ENCODE measurements around the gene APLP2.
"Not testable (repeated sequence)": the region's sequence is repeated elsewhere in the genome, so short reads cannot be mapped to it uniquely, and the experiment has no call there.

Gene APLP2

DNA sequence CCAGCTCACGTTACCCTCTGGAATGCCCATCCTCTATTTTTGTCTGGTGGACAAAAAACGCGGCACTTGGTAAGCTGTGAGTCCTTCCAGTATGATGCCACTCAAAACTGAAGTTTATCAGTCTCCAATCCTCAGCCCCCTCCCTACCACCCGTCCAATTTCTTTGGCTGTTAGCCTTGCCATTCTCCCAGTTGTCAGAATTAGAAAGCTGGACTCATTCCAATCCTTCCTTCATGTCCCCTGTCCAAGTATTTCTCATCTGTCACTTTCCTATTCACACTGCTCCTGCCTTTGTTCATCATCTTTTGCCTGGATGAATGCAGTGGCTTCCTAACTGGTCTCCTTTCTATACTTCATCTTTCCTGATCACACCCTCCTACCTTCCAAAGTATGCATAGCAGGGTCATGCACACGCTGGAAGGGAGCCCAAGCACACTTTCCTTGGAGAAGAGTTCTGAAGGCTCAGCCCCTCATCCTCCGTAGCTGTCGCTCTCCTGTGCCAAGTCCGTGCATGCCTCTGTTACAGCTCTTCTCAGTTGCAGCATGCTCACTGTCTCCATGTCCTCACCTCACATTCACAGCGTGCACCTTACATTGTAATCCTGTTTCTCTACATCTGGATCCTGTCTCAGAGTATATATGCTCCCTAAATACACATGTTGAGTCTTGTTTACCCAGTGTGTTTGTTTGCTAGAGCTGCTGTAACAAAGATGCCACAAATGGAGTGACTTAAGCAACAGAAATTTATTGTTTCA, 19.4 kb downstream of the APLP2 start:
- H3K4me3 ChIP-seq (ENCODE audit: low read depth, low read length), result no peak overlapping the region

DNA sequence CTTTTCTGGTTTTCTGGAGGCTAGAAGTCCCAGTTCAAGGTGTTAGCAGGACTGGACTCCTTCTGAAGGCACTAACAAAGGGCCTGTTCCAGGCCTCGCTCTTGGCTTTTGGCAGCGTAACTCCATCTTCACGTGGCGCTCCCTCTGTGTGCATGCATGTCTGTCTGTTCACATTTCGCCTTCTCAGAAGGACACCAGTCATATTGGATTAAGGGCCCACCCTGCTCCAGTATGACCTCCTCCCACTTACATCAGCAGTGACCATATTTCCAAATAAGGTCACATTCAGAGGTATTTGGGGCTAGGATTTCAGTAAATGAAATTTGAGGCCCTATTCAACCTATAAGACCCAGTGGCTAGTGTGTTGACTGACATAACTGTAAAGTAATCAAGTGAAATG, 20.0 kb downstream of the APLP2 start:
- H3K4me3 ChIP-seq (ENCODE audit: low read depth, low read length), result no peak overlapping the region

- H3K4me3 ChIP-seq (ENCODE audit: low read depth, low read length), result not testable (repeated sequence)
Observed at GRCh38 chr11:130090517-130090916, 20.8 kb downstream of the APLP2 start.

- not testable (repeated sequence) for H3K4me3 ChIP-seq (ENCODE audit: low read depth, low read length)
Observed at GRCh38 chr11:130091169-130091568, 21.5 kb downstream of the APLP2 start.

DNA sequence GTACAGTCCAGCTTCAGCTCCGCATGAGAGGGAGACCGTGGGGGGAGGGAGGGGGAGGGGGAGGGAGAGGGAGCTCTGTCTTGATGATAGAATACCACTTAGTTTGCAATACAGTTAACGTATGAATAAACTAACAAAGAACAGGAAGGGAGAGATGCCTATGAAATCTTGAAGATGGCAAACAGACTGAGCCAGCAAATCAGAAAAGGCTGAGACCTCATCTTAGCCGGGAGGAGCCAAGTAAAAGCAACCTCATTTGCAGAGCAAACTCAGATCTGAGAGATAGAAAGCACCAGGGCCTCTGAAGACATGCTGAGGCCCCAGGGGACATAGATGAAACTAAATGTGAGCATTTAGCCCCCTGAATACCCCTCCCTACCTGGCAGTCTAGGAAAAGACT, 23.0 kb downstream of the APLP2 start:
- no peak overlapping the region for H3K4me3 ChIP-seq (ENCODE audit: low read depth, low read length)

GRCh38 chr11:130094614-130095013, 24.9 kb downstream of the APLP2 start:
- H3K4me3 ChIP-seq (ENCODE audit: low read depth, low read length), result no peak overlapping the region

- H3K4me3 ChIP-seq (ENCODE audit: low read depth, low read length), result no peak overlapping the region
Observed at GRCh38 chr11:130095326-130095725, 25.6 kb downstream of the APLP2 start.

- no peak overlapping the region for H3K4me3 ChIP-seq (ENCODE audit: low read depth, low read length)
Observed at GRCh38 chr11:130096042-130096441, 26.3 kb downstream of the APLP2 start.

- no peak overlapping the region for H3K4me3 ChIP-seq (ENCODE audit: low read depth, low read length)
Observed at GRCh38 chr11:130096823-130097222, 27.1 kb downstream of the APLP2 start.

GRCh38 chr11:130097285-130097684, 27.6 kb downstream of the APLP2 start:
- H3K4me3 ChIP-seq (ENCODE audit: low read depth, low read length), result no peak overlapping the region

- H3K4me3 ChIP-seq (ENCODE audit: low read depth, low read length), result no peak overlapping the region
Observed at GRCh38 chr11:130099356-130099755, 29.7 kb downstream of the APLP2 start.

GRCh38 chr11:130100381-130101095, 30.8 kb downstream of the APLP2 start:
- no peak overlapping the region for H3K4me3 ChIP-seq (ENCODE audit: low read depth, low read length)

DNA sequence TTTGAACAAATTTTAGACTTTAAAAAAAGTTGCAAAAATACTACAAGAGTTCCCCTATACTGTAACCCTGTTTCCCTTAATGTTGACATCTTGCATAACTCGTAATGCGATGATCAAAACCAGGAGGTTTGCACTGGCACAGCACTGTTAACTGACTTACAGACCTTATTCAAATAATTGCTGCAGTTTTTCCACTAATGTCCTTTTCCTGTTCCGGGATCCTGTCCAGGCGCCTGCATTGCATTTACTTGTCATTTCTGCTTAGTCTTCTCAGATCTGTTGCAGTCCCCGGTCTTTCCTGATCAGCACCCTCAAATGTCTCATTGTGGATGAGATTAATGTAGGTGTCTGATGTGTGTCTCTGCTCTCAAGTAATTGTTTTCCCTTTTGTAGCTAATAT, 32.0 kb downstream of the APLP2 start:
- no peak overlapping the region for H3K4me3 ChIP-seq (ENCODE audit: low read depth, low read length)

DNA sequence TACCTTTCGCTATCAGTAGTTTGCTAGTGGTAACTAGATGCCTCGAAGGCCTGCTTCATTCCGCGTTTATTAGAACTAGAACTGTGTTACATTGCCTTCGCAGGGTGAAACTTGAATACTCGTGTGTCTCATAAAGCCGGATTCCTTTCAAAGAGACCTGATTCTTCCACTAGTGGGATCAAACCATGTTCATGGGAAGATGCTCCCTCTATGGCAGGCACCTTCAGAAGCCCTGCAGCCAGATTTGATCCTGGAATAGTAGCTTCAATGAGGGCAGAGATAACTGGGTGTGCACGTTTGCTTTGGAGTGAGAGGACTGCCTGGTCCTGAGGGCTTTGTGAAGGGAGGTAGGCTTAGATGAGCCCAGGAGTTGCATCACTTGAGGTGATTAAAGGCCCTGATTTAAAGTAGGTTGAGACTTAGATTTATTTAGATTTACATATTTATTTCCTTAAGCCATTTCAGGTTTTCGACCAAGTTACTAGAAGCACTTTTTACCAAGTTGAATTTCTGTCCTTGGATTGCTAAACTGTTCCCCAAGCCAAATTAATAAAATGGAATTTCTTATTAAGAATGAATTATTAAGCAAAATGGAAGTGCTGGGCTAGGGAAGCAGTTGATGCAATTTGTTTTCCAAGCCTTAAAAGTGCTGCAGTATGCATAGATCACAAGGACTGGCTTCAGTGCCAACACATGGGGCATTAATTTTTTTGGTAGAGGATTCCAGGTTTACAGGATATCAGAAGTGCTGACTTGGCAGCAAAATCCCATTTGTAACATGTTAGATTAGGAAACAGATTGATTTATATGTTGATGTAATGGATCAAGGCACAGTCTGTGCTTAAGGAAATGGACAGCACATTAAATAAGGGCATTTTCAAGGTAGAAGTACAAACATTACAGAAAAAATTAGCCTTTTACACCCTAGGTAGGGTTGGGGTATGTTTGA, 32.9 kb downstream of the APLP2 start:
- no peak overlapping the region for H3K4me3 ChIP-seq (ENCODE audit: low read depth, low read length)

- H3K4me3 ChIP-seq (ENCODE audit: low read depth, low read length), result no peak overlapping the region
Observed at GRCh38 chr11:130103296-130103814, 33.7 kb downstream of the APLP2 start.

GRCh38 chr11:130106381-130106780, 36.7 kb downstream of the APLP2 start:
- no peak overlapping the region for H3K4me3 ChIP-seq (ENCODE audit: low read depth, low read length)

DNA sequence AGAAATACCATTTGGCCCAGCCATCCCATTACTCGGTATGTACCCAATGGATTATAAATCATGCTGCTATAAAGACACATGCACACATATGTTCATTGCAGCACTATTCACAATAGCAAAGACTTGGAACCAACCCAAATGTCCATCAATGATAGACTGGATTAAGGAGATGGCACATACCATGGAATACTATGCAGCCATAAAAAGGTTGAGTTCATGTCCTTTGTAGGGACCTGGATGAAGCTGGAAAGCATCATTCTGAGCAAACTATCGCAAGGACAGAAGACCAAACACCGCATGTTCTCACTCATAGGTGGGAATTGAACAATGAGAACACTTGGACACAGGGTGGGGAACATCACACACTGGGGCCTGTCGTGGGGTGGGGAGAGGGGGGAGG, 39.0 kb downstream of the APLP2 start:
- not testable (repeated sequence) for H3K4me3 ChIP-seq (ENCODE audit: low read depth, low read length)

DNA sequence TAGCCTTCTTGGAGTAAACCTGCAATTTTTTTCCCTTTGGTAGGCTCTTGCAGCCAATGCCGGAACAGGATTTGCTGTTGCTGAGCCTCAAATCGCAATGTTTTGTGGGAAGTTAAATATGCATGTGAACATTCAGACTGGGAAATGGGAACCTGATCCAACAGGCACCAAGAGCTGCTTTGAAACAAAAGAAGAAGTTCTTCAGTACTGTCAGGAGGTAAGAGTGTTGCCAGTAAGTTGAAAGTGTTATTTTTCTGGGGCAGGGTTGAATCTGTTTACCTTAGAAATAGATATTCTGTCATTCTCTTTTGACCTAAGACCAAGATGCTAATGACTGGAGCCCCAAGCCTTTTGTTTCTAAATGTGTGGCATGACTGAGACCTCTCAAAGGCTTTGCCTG, 39.7 kb downstream of the APLP2 start:
- H3K4me3 ChIP-seq (ENCODE audit: low read depth, low read length), result no peak overlapping the region

- no peak overlapping the region for H3K4me3 ChIP-seq (ENCODE audit: low read depth, low read length)
Observed at GRCh38 chr11:130110339-130111108, 40.8 kb downstream of the APLP2 start.

- no peak overlapping the region for H3K4me3 ChIP-seq (ENCODE audit: low read depth, low read length)
Observed at GRCh38 chr11:130112071-130112830, 42.6 kb downstream of the APLP2 start.
